GM20000 (cell line): ENCODE results near the gene MPI.
A peak's percentile ranks its signal among the peaks of the same experiment; 100 is the strongest.

ENCODE experiments used
- DNase-seq: peaks from one replicate; pipeline ENCODE4 v3.0.0; 2012; ENCODE audit warnings: low spot score
- TF ChIP-seq, protein P1 (sequence below): IDR thresholded peaks from 2 replicates; pipeline ENCODE4 v1.5.1; 2012; ENCODE audit warnings: mild to moderate bottlenecking, control low read depth; ENCODE audit errors: extremely low read depth, missing control alignments

MPI gene

DNA sequence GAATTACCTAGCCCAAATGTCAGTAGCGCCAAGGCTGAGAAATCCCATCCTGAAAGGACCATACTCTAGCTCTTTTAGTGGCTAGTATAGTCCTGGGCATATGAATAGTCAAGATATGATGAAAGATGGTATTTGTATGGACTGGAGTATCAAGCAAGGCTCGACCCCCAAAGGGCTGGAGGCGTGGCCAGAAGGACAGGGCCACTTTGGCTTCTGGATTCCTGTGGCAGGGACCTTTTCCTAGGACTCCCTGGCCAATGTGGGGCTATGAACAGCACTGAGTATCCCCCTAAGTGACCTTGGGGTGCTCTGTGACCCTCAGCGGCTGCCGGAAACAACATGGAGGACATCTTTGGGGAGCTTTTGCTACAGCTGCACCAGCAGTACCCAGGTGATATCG, 6.0 kb downstream of the MPI start:
- DNase-seq: no peak
- TF ChIP-seq, protein P1, sequence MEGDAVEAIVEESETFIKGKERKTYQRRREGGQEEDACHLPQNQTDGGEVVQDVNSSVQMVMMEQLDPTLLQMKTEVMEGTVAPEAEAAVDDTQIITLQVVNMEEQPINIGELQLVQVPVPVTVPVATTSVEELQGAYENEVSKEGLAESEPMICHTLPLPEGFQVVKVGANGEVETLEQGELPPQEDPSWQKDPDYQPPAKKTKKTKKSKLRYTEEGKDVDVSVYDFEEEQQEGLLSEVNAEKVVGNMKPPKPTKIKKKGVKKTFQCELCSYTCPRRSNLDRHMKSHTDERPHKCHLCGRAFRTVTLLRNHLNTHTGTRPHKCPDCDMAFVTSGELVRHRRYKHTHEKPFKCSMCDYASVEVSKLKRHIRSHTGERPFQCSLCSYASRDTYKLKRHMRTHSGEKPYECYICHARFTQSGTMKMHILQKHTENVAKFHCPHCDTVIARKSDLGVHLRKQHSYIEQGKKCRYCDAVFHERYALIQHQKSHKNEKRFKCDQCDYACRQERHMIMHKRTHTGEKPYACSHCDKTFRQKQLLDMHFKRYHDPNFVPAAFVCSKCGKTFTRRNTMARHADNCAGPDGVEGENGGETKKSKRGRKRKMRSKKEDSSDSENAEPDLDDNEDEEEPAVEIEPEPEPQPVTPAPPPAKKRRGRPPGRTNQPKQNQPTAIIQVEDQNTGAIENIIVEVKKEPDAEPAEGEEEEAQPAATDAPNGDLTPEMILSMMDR: no peak

DNA sequence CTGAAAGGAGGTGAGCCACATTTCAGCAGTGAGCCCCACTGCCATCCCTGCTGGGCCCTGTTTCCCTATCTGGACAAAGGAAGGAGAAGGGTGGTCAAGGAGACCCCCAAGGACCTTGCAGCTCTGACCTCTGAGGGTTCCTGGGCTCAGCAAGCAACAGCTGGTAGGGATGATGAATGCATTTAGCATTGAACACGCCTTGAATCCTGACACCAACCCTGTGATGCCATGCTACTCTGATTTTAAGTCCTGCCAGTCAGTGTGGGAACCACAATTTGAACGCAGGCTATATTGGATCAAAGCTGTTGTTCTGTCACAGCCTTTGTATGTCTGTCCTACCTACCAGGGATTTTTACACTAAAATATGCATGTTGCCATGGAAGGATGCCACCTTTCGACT, 6.5 kb downstream of the MPI start:
- TF ChIP-seq, protein P1: no peak
- DNase-seq: no peak

GRCh38 chr15:74897300-74897701, 7.5 kb downstream of the MPI start:
- TF ChIP-seq, protein P1: no peak
- DNase-seq: no peak

DNA sequence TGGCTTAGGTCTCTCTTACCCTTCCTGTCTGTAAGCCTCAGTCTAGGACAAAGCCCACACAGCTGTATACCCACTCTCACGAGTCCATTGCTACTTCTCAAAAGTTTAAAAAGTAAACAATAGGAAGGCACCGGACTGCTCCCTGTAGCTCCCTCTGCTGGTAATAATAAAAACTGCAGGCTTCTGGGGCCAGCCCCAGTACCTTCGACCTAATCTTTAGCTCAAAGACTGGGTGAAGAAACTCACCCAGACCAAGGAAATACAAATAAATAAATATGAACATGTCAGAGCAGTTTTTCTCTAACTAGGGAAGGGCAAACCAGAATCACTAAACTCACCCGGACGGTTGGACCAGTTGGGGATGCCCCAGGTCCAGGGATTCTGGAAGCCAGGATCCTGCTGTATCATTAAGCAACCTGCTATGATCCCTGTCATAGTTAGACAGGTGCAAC, 11.8 kb downstream of the MPI start:
- TF ChIP-seq, protein P1: peak; percentile 67
- peak; percentile 80 for DNase-seq

- TF ChIP-seq, protein P1: no peak
- DNase-seq: no peak
Observed at GRCh38 chr15:74902295-74903075, 12.6 kb downstream of the MPI start.

DNA sequence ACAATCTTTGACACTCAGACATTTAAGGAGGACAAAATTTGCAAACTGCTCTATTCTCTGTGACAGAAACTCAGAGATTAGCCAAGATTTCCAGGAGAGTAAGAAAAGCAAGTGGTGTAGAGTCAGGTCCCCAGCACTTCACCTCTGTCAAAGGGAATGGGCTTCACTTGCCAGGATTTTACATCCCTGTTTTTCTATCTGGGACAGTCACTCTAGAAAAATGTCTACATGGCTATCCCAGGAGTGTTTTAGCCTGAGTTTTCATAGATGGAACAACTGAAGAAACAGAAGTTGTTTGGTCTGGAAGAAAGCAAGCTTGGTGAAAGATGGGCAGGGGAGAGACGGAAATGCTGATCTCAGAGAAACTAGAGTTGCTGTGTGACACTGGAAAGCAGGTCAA, 13.8 kb downstream of the MPI start:
- DNase-seq: no peak
- TF ChIP-seq, protein P1: no peak

- no peak for DNase-seq
- TF ChIP-seq, protein P1: no peak
Observed at GRCh38 chr15:74904190-74904805, 14.5 kb downstream of the MPI start.
